ENCODE results near the gene DEDD2. TPM values are rescaled to one million over a fixed set of nuclear protein-coding genes. Genes with fewer than 3 reads are reported as not detected.

The DEDD2 gene
- total and polyA plus RNA-seq, 10 of the 15 experiments (the other 5 are each of a cell fraction or from before 2014, with no cell fraction given), result 2.5 to 24.7 (median 17.6) TPM

GRCh38 chr19:42165146-42165545 is 52.3 kb downstream of the DEDD2 start:
- SMC1A ChIA-PET (ENCODE audit: uncharacterized antibody, unreplicated experiment), result interaction anchor here (0.6 to 1.6 kb wide), 5 partner anchors 19 to 284 kb away, joined by 3 to 6 read pairs (median 3); partner anchors contain the start of genes GSK3A and POU2F2
- Histone ChIP-seq H3K27me3 (replicated peaks in 1 of 2; ENCODE audit: control insufficient read depth in 2 of 2, insufficient read depth in 2 of 2, low read length in 1 of 2) (peaks cover 0 to 3% of the 10 kb centered on the region in 2 experiments; a peak in 3 of 4 replicates), H3K9ac (ENCODE audit: control insufficient read depth, insufficient read depth, low read length) (no peak overlapping the region), H2AFZ (ENCODE audit: control insufficient read depth, low read depth, low read length) (no peak overlapping the region), H3K4me2 (ENCODE audit: control insufficient read depth, insufficient read depth) (no peak overlapping the region), H3K9me3 (replicated peaks; ENCODE audit: control insufficient read depth, insufficient read depth, low read length) (no peaks in the 10 kb centered on the region), H3K36me3 (ENCODE audit: control insufficient read depth in 2 of 2, insufficient read depth in 2 of 2, low read length in 1 of 2) (no peaks in the 10 kb centered on the region), H3K27ac (ENCODE audit: control insufficient read depth, insufficient read depth) (no peak overlapping the region), H3K4me1 (ENCODE audit: control insufficient read depth, insufficient read depth, low read length) (no peaks in the 10 kb centered on the region), H4K20me1 (ENCODE audit: control insufficient read depth, insufficient read depth) (no peaks in the 10 kb centered on the region), H3K79me2 (ENCODE audit: control insufficient read depth, insufficient read depth, low read length) (no peaks in the 10 kb centered on the region), H3K4me3 (no peak overlapping the region)
- in situ Hi-C loops (cut with MboI) (no loop called here), intact Hi-C loops (cut with micrococcal nuclease; ENCODE audit: unreplicated experiment) (no loop called here)
- no peak for ATAC-seq
- POLR2A ChIA-PET, result interaction anchor here (0.5 to 0.7 kb wide), 2 partner anchors 26 to 158 kb away, joined by 3 read pairs; no protein-coding TSS in a partner anchor
- no TSS peak for BruUV-seq (replicated peaks)
- no peak for DNase-seq (ENCODE audit: low read depth, low spot score)
- FAIRE-seq, result no peak
- CTCF ChIA-PET, result interaction anchor here (0.6 to 1.0 kb wide), 4 partner anchors 20 to 411 kb away, joined by 3 to 4 read pairs (median 3); no protein-coding TSS in a partner anchor
- RAD21 ChIA-PET (ENCODE audit: unreplicated experiment), result no interaction called here
- 22% methylated on average over 2 of the region's 2 CpGs for WGBS (ENCODE audit: insufficient coverage, insufficient replicate concordance, low lambda C conversion rate, missing lambda C conversion rate)
- TF ChIP-seq BCL11A (IDR thresholded peaks at IDR 0.05; ENCODE audit: low read depth, low read length), result no peak
- TF ChIP-seq NBN (IDR thresholded peaks at IDR 0.05), result no peak
- TF ChIP-seq KAT2A (conservative IDR thresholded peaks at IDR 0.05; ENCODE audit: control insufficient read depth, low read depth, low read length), result no peak
- TF ChIP-seq BRCA1 (IDR thresholded peaks at IDR 0.05; ENCODE audit: low read depth, low read length), result no peak
- TF ChIP-seq RELA (IDR thresholded peaks at IDR 0.05; ENCODE audit: borderline replicate concordance, partially characterized antibody), result no peak
- TF ChIP-seq ATF2 (IDR thresholded peaks at IDR 0.05; ENCODE audit: low read length), result no peak
- TF ChIP-seq SREBF2 (IDR thresholded peaks at IDR 0.05; ENCODE audit: low read length), result no peak
- no peak for TF ChIP-seq RELB (IDR thresholded peaks at IDR 0.05; ENCODE audit: low read depth)
- TF ChIP-seq ZNF207 (IDR thresholded peaks at IDR 0.05; ENCODE audit: borderline replicate concordance), result no peak
- TF ChIP-seq NFYA (IDR thresholded peaks at IDR 0.05; ENCODE audit: borderline replicate concordance, low read depth, low read length), result no peak
- no peak for TF ChIP-seq EZH2 (IDR thresholded peaks at IDR 0.05; ENCODE audit: borderline replicate concordance, control insufficient read depth, low read depth, low read length)
- no peak for TF ChIP-seq MEF2B (IDR thresholded peaks at IDR 0.05; ENCODE audit: partially characterized antibody, poor library complexity, severe bottlenecking)
- no peak for TF ChIP-seq NFXL1 (IDR thresholded peaks at IDR 0.05; ENCODE audit: borderline replicate concordance)
- TF ChIP-seq TCF7 (IDR thresholded peaks at IDR 0.05; ENCODE audit: borderline replicate concordance), result no peak
- no peak for TF ChIP-seq POLR2AphosphoS5 (IDR thresholded peaks at IDR 0.05; ENCODE audit: low read length)
- no peak for TF ChIP-seq HDGF (IDR thresholded peaks at IDR 0.05)
- no peak for TF ChIP-seq ATF7 (IDR thresholded peaks at IDR 0.05; ENCODE audit: low read depth)
- TF ChIP-seq PRDM15 (CRISPR knock-in tag; IDR thresholded peaks at IDR 0.05), result no peak
- TF ChIP-seq JUND (IDR thresholded peaks at IDR 0.05; ENCODE audit: low read depth, low read length), result no peak

Data from GM12878 (cell line).